ENCODE measurements around the gene GPRC5A.
"Not testable (repeated sequence)": the region's sequence is repeated elsewhere in the genome, so short reads cannot be mapped to it uniquely, and the experiment has no call there.

The GPRC5A gene, protein sequence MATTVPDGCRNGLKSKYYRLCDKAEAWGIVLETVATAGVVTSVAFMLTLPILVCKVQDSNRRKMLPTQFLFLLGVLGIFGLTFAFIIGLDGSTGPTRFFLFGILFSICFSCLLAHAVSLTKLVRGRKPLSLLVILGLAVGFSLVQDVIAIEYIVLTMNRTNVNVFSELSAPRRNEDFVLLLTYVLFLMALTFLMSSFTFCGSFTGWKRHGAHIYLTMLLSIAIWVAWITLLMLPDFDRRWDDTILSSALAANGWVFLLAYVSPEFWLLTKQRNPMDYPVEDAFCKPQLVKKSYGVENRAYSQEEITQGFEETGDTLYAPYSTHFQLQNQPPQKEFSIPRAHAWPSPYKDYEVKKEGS

GRCh38 chr12:12891080-12891880 is at the start of gene GPRC5A:
TSS of gene GPRC5A (plus strand) at chr12:12891562. CDS start at chr12:12908250, 16,688 bp downstream.
- peak; percentile 23 for TF ChIP-seq CTCF (IDR thresholded peaks at IDR 0.05; ENCODE audit: low read depth, low read length, missing control alignments)
- peak within 1 kb of the TSS; percentile 53 for H3K4me3 ChIP-seq (ENCODE audit: low read depth, low read length)
- peak; percentile 87 for DNase-seq (ENCODE audit: low read depth)
- in situ Hi-C loops (cut with HindIII; ENCODE audit: low sequenced_read_pairs): no loop called here

DNA sequence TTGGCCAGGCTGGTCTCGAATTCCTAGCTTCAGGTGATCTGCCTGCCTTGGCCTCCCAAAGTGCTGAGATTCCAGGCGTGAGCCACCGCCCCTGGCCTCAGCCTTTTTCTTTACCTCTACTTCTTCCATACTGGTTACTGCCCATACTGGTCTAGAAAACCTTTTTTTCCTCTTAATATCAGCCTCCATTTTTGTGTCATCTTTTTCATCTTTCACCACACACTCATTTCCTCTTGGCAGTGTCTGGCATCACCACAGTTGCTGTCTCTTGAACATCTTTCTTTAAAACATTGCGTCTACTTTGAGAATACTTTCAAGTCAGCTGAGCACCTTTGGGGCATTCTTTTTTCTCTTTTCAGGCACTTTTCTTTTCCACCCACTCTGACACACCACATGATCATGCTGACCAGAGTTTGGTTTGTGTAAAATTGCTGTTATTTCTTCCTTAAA is 45.5 kb upstream of the GPRC5A start:
- no peak for TF ChIP-seq CTCF (IDR thresholded peaks at IDR 0.05; ENCODE audit: low read depth, low read length, missing control alignments)
- no peak overlapping the region for H3K4me3 ChIP-seq (ENCODE audit: low read depth, low read length)
- in situ Hi-C loops (cut with HindIII; ENCODE audit: low sequenced_read_pairs): no loop called here
- DNase-seq (ENCODE audit: low read depth): no peak

- in situ Hi-C loops (cut with HindIII; ENCODE audit: low sequenced_read_pairs); DNase-seq (ENCODE audit: low read depth): not testable (repeated sequence)
Measured at GRCh38 chr12:12846780-12847179, 44.6 kb upstream of the GPRC5A start.

DNA sequence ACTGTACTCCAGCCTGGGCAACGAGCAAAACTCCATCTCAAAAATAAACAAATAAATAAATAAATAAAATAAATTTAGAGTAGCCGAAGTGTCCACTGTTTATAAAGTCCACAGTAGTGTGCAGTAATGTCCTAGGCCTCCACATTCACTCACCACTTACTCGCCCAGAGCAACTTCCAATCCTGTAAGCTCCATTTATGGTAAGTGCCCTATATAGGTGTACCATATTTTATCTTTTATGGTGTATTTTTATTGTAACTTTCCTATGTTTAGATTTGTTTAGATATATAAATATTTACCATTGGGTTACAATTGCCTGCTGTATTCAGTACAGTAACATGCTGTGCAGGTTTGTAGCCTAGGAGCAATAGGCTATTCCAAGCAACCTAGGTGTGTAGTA is 37.9 kb upstream of the GPRC5A start:
- TF ChIP-seq CTCF (IDR thresholded peaks at IDR 0.05; ENCODE audit: low read depth, low read length, missing control alignments): no peak
- in situ Hi-C loops (cut with HindIII; ENCODE audit: low sequenced_read_pairs): no loop called here
- no peak overlapping the region for H3K4me3 ChIP-seq (ENCODE audit: low read depth, low read length)
- no peak for DNase-seq (ENCODE audit: low read depth)

More at GRCh38 chr12:12846780-12847179, 44.6 kb upstream of the GPRC5A start:
- not testable (repeated sequence) for H3K4me3 ChIP-seq (ENCODE audit: low read depth, low read length)

GRCh38 chr12:12859690-12860089 is 31.7 kb upstream of the GPRC5A start:
- H3K4me3 ChIP-seq (ENCODE audit: low read depth, low read length): no peak overlapping the region
- in situ Hi-C loops (cut with HindIII; ENCODE audit: low sequenced_read_pairs): no loop called here
- no peak for DNase-seq (ENCODE audit: low read depth)
- no peak for TF ChIP-seq CTCF (IDR thresholded peaks at IDR 0.05; ENCODE audit: low read depth, low read length, missing control alignments)

DNA sequence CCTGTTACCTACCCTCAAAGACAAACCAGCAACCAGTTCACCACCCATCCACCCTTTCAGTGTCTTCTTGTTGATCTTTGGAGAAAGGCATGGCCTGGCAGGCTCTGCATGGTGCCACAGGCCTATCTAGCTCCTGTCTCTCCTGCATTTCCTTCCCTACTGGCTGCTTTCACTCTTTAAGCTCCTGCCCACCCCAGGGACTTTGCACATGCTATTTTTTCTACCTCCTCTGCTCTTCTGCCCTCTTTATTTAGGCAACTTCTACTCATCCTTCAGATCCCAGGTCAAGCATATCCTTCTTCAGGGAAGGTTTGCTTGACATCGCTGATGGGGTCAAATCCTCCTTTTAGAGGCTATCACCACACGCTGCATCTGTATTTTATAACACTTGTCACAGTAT is 27.1 kb upstream of the GPRC5A start:
- no peak overlapping the region for H3K4me3 ChIP-seq (ENCODE audit: low read depth, low read length)
- no peak for TF ChIP-seq CTCF (IDR thresholded peaks at IDR 0.05; ENCODE audit: low read depth, low read length, missing control alignments)
- DNase-seq (ENCODE audit: low read depth): no peak
- in situ Hi-C loops (cut with HindIII; ENCODE audit: low sequenced_read_pairs): no loop called here

Measured in astrocyte of the cerebellum (primary cell).